ENCODE measurements around the gene ARFGAP3. TPM values are rescaled to one million over a fixed set of nuclear protein-coding genes. Genes with fewer than 3 reads are reported as not detected.

Gene ARFGAP3
- total RNA-seq, 1 donor from 2014 or later = 29.8 TPM

- H3K27ac Mint-ChIP-seq (ENCODE audit: unreplicated experiment) = no peak overlapping the region
- H3K4me1 Mint-ChIP-seq (ENCODE audit: unreplicated experiment) = no peaks in the 10 kb centered on the region
- TF ChIP-seq CTCF (IDR thresholded peaks at IDR 0.05; ENCODE audit: unreplicated experiment) = no peak
These were observed 21.0 kb downstream of the ARFGAP3 start for GRCh38 chr22:42836026-42836425.

DNA sequence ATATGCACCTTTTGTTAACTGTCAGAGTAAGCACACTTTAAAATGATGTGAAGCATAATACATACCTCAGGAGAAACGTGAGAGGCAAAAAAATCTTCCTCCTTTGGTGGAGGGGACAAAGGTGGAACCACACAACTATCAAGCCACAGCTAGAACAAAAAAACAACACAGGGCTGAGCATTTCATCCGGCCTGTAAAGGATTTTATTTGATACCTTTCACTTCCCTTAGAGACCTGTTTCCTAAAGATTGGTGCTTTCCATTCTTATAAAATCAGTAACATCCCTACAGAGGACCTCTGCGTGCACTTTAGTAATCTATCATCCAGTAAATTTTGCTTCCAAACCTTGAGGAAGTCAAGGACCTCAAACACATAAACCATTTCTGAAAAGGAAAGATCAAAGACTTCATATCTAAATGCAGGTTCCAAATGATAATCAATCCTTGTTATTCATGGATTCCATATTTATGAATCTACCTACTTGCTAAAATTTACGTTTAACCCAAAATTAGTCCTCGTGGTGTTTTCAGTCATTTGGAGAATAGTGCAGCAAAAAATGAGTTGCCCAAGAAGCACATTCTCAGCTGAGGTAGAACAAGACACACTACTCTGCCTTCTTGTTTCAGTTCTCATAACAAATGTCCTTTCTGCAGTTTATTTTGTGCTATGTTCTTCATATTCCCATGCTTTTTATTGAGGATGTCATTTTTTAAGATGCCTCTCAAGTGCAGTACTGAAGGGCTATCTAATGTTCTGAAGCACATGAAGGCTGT lies 22.7 kb downstream of the ARFGAP3 start:
- no peak overlapping the region for H3K4me3 Mint-ChIP-seq (ENCODE audit: unreplicated experiment)
- peaks cover 11% of the 10 kb centered on the region for H3K36me3 Mint-ChIP-seq (ENCODE audit: low read depth, unreplicated experiment)
- H3K27ac Mint-ChIP-seq (ENCODE audit: unreplicated experiment) = no peak overlapping the region
- H3K27me3 Mint-ChIP-seq (ENCODE audit: unreplicated experiment) = no peaks in the 10 kb centered on the region
- TF ChIP-seq CTCF (IDR thresholded peaks at IDR 0.05; ENCODE audit: unreplicated experiment) = no peak
- H3K9me3 Mint-ChIP-seq (ENCODE audit: unreplicated experiment) = no peaks in the 10 kb centered on the region
- DNase-seq (ENCODE audit: low spot score) = no peak
- no peaks in the 10 kb centered on the region for H3K4me1 Mint-ChIP-seq (ENCODE audit: unreplicated experiment)

More at GRCh38 chr22:42836026-42836425, 21.0 kb downstream of the ARFGAP3 start:
- H3K36me3 Mint-ChIP-seq (ENCODE audit: low read depth, unreplicated experiment) = peaks cover 15% of the 10 kb centered on the region
- no peaks in the 10 kb centered on the region for H3K9me3 Mint-ChIP-seq (ENCODE audit: unreplicated experiment)
- DNase-seq (ENCODE audit: low spot score) = no peak
- no peaks in the 10 kb centered on the region for H3K27me3 Mint-ChIP-seq (ENCODE audit: unreplicated experiment)
- no peak overlapping the region for H3K4me3 Mint-ChIP-seq (ENCODE audit: unreplicated experiment)

DNA sequence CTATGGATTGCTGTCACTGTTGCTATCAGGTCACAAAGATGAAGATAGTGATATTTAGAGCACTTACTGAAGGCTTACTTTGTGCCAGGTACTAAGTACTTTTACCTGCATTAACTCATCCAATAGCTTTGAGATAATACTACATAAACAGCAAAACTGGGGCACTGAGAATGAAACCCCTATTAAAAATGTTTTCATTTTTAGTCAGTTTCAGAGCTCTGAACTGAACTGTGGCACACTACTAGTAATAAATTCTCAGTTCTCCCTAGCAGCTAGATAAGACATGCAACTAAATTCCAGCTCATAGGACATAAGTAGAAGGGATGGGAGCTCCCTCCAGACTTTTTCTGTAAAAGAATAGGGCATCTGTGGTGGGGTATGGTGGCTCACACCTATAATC lies 24.0 kb downstream of the ARFGAP3 start:
- DNase-seq (ENCODE audit: low spot score) = no peak
- no peak overlapping the region for H3K4me3 Mint-ChIP-seq (ENCODE audit: unreplicated experiment)
- peaks cover 11% of the 10 kb centered on the region for H3K36me3 Mint-ChIP-seq (ENCODE audit: low read depth, unreplicated experiment)
- H3K27me3 Mint-ChIP-seq (ENCODE audit: unreplicated experiment) = no peaks in the 10 kb centered on the region
- TF ChIP-seq CTCF (IDR thresholded peaks at IDR 0.05; ENCODE audit: unreplicated experiment) = no peak
- no peak overlapping the region for H3K27ac Mint-ChIP-seq (ENCODE audit: unreplicated experiment)
- H3K4me1 Mint-ChIP-seq (ENCODE audit: unreplicated experiment) = no peaks in the 10 kb centered on the region
- H3K9me3 Mint-ChIP-seq (ENCODE audit: unreplicated experiment) = no peaks in the 10 kb centered on the region

- Mint-ChIP-seq H3K27ac (ENCODE audit: unreplicated experiment) (no peak overlapping the region), H3K36me3 (ENCODE audit: low read depth, unreplicated experiment) (peaks cover 11% of the 10 kb centered on the region), H3K9me3 (ENCODE audit: unreplicated experiment) (no peaks in the 10 kb centered on the region), H3K4me3 (ENCODE audit: unreplicated experiment) (no peak overlapping the region), H3K27me3 (ENCODE audit: unreplicated experiment) (no peaks in the 10 kb centered on the region), H3K4me1 (ENCODE audit: unreplicated experiment) (no peaks in the 10 kb centered on the region)
- TF ChIP-seq CTCF (IDR thresholded peaks at IDR 0.05; ENCODE audit: unreplicated experiment) = no peak
- DNase-seq (ENCODE audit: low spot score) = no peak
These were observed 25.4 kb downstream of the ARFGAP3 start for GRCh38 chr22:42831712-42832111.

DNA sequence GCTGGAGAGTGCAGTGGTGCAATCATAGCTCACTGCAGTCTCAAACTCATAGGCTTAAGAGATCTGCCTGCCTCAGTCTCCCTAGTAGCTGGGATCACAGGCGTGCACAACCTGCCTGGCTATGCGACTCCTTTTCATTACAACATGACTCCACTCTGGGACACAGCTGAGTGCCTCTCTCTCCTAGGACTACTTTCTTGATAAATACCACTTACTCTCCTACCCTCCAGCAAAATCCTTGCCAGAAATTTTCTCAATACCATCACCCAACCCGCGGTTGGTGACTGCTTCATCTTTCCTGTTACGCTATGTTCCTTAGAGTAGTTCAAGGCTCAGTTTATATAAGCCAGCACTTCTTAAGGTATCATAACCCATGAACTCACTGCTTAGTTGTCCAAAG lies 26.9 kb downstream of the ARFGAP3 start:
- Mint-ChIP-seq H3K27me3 (ENCODE audit: unreplicated experiment) (no peaks in the 10 kb centered on the region), H3K4me1 (ENCODE audit: unreplicated experiment) (no peaks in the 10 kb centered on the region), H3K4me3 (ENCODE audit: unreplicated experiment) (no peak overlapping the region), H3K9me3 (ENCODE audit: unreplicated experiment) (no peaks in the 10 kb centered on the region), H3K27ac (ENCODE audit: unreplicated experiment) (no peak overlapping the region), H3K36me3 (ENCODE audit: low read depth, unreplicated experiment) (peaks cover 9% of the 10 kb centered on the region)
- no peak for DNase-seq (ENCODE audit: low spot score)
- TF ChIP-seq CTCF (IDR thresholded peaks at IDR 0.05; ENCODE audit: unreplicated experiment) = no peak

All from endothelial cell (in vitro differentiated cells).